H9 (cell line): Measurements from ENCODE around the gene BCL2L15. TPM values are rescaled to one million over a fixed set of nuclear protein-coding genes. Genes with fewer than 3 reads are reported as not detected.

ENCODE experiments used
- DNase-seq: peaks from one replicate; pipeline ENCODE4 v3.0.0-alpha.2; 2017
- H2AFZ ChIP-seq: one replicate; pipeline ENCODE4 v1.6.1; 2013; ENCODE audit warnings: mild to moderate bottlenecking, low read length, control low read depth, moderate library complexity
- H2AK5ac ChIP-seq: 2 replicates; pipeline ENCODE4 v1.6.1; 2013; ENCODE audit warnings: low read length, control low read depth, mixed read lengths; ENCODE audit not compliant: insufficient read length
- H2BK120ac ChIP-seq: one replicate; pipeline ENCODE4 v1.6.1; 2013; ENCODE audit warnings: low read depth, mild to moderate bottlenecking, low read length, control low read depth, inconsistent platforms; ENCODE audit not compliant: poor library complexity, severe bottlenecking
- H2BK12ac ChIP-seq: 2 replicates; pipeline ENCODE4 v1.6.1; 2013; ENCODE audit warnings: low read length, control low read depth, mixed read lengths, low read depth; ENCODE audit not compliant: insufficient read length
- H2BK15ac ChIP-seq: 2 replicates; pipeline ENCODE4 v1.6.1; 2013; ENCODE audit warnings: low read depth, low read length, control low read depth
- H2BK20ac ChIP-seq: one replicate; pipeline ENCODE4 v1.6.1; 2013; ENCODE audit warnings: low read depth, mild to moderate bottlenecking, low read length, control low read depth, inconsistent platforms; ENCODE audit not compliant: poor library complexity, severe bottlenecking
- H2BK5ac ChIP-seq: 2 replicates; pipeline ENCODE4 v1.6.1; 2013; ENCODE audit warnings: low read length, control low read depth, mixed read lengths; ENCODE audit not compliant: insufficient read length
- H3K14ac ChIP-seq: 2 replicates; pipeline ENCODE4 v1.6.1; 2013; ENCODE audit warnings: low read length, control low read depth; ENCODE audit not compliant: insufficient read depth
- H3K18ac ChIP-seq: 2 replicates; pipeline ENCODE4 v1.6.1; 2013; ENCODE audit warnings: low read depth, mild to moderate bottlenecking, mixed read lengths, low read length, control low read depth; ENCODE audit not compliant: insufficient read length
- H3K23ac ChIP-seq: 2 replicates; pipeline ENCODE4 v1.6.1; 2013; ENCODE audit warnings: low read length, control low read depth, mixed read lengths, low read depth; ENCODE audit not compliant: insufficient read length
- H3K23me2 ChIP-seq: 2 replicates; pipeline ENCODE4 v1.6.1; 2013; ENCODE audit warnings: low read depth, mild to moderate bottlenecking, mixed read lengths, low read length, control low read depth; ENCODE audit not compliant: insufficient read length, poor library complexity, severe bottlenecking
- H3K27ac ChIP-seq: 2 replicates; pipeline ENCODE4 v1.5.1; 2013; ENCODE audit warnings: low read length, control low read depth, mixed read lengths, low read depth; ENCODE audit not compliant: insufficient read length
- H3K27me3 ChIP-seq: 2 replicates; pipeline ENCODE4 v1.6.1; 2013; ENCODE audit warnings: low read length, control low read depth, inconsistent platforms; ENCODE audit not compliant: insufficient read depth
- H3K4ac ChIP-seq: 2 replicates; pipeline ENCODE4 v1.6.1; 2013; ENCODE audit warnings: low read depth, mild to moderate bottlenecking, control low read depth, inconsistent platforms, low read length, moderate library complexity
- H3K4me1 ChIP-seq: 2 replicates; pipeline ENCODE4 v1.6.1; 2013; ENCODE audit warnings: low read length, control low read depth, inconsistent platforms; ENCODE audit not compliant: insufficient read depth
- H3K4me2 ChIP-seq: 2 replicates; pipeline ENCODE4 v1.6.1; 2013; ENCODE audit warnings: low read length, control low read depth, mixed read lengths; ENCODE audit not compliant: insufficient read length, insufficient read depth
- H3K56ac ChIP-seq: 2 replicates; pipeline ENCODE4 v1.6.1; 2013; ENCODE audit warnings: low read depth, mild to moderate bottlenecking, mixed read lengths, low read length, control low read depth; ENCODE audit not compliant: insufficient read length
- H3K79me1 ChIP-seq: 2 replicates; pipeline ENCODE4 v1.6.1; 2013; ENCODE audit warnings: low read depth, mild to moderate bottlenecking, moderate library complexity, low read length, control low read depth, inconsistent platforms; ENCODE audit not compliant: insufficient read depth, poor library complexity, severe bottlenecking
- H3K79me2 ChIP-seq: 2 replicates; pipeline ENCODE4 v1.6.1; 2013; ENCODE audit warnings: low read length, control low read depth, inconsistent platforms; ENCODE audit not compliant: insufficient read depth
- H3K9ac ChIP-seq: 2 replicates; pipeline ENCODE4 v1.6.1; 2013; ENCODE audit warnings: low read length, control low read depth, mixed read lengths; ENCODE audit not compliant: insufficient read length; ENCODE audit errors: extremely low read depth
- H3K9me3 ChIP-seq: one replicate; pipeline ENCODE4 v1.6.1; 2013; ENCODE audit warnings: low read depth, low read length, inconsistent platforms; ENCODE audit not compliant: control insufficient read depth
- H3T11ph ChIP-seq: one replicate; pipeline ENCODE4 v1.6.1; 2013; ENCODE audit warnings: mild to moderate bottlenecking, low read length, control low read depth, inconsistent platforms
- H4K20me1 ChIP-seq: one replicate; pipeline ENCODE4 v1.6.1; 2013; ENCODE audit not compliant: control insufficient read depth, insufficient read length, insufficient read depth
- H4K5ac ChIP-seq: 2 replicates; pipeline ENCODE4 v1.6.1; 2013; ENCODE audit warnings: low read depth, mild to moderate bottlenecking, mixed read lengths, low read length, control low read depth; ENCODE audit not compliant: insufficient read length
- H4K8ac ChIP-seq: replicated peaks from 2 replicates; pipeline ENCODE4 v1.6.1; 2013; ENCODE audit warnings: low read length, control low read depth, mixed read lengths, low read depth; ENCODE audit not compliant: insufficient read length
- H4K91ac ChIP-seq: 2 replicates; pipeline ENCODE4 v1.6.1; 2013; ENCODE audit warnings: low read depth, mild to moderate bottlenecking, moderate library complexity, mixed read lengths, low read length, control low read depth; ENCODE audit not compliant: insufficient read length
- H3K27ac Mint-ChIP-seq, 3 experiments: 2 replicates in 2 of 3; 3 replicates in 1 of 3; pipeline ENCODE4 v1.8.0; 2020 to 2021; ENCODE audit warnings: mixed read lengths in 3 of 3, mild to moderate bottlenecking in 1 of 3, moderate library complexity in 1 of 3
- H3K27me3 Mint-ChIP-seq: 2 replicates; pipeline ENCODE4 v1.8.0; 2021; ENCODE audit warnings: low read depth, mild to moderate bottlenecking, moderate library complexity, mixed read lengths
- H3K36me3 Mint-ChIP-seq, 3 experiments: 2 replicates in 2 of 3; 3 replicates in 1 of 3; pipeline ENCODE4 v1.8.0; 2020 to 2021; ENCODE audit warnings: low read depth in 3 of 3, mixed read lengths in 3 of 3; ENCODE audit not compliant: insufficient read depth in 1 of 3
- H3K4me1 Mint-ChIP-seq, 2 experiments: 2 replicates each; pipeline ENCODE4 v1.8.0; 2020; ENCODE audit warnings: mixed read lengths in 2 of 2
- H3K4me3 Mint-ChIP-seq, 2 experiments: 2 replicates in 1 of 2; 3 replicates in 1 of 2; pipeline ENCODE4 v1.8.0; 2020 to 2021; ENCODE audit warnings: mild to moderate bottlenecking in 2 of 2, mixed read lengths in 2 of 2, moderate library complexity in 1 of 2
- H3K9me3 Mint-ChIP-seq, 2 experiments: 2 replicates in 1 of 2; 3 replicates in 1 of 2; pipeline ENCODE4 v1.8.0; 2020; ENCODE audit warnings: mild to moderate bottlenecking in 2 of 2, mixed read lengths in 2 of 2, moderate library complexity in 1 of 2
- CTCF ChIP-seq: fragments of 200-600 bp; sonication (generic); conservative IDR thresholded peaks from 3 replicates; pipeline ENCODE4 v1.8.0; 2021; ENCODE audit warnings: antibody characterized with exemption, mild to moderate bottlenecking
- WGBS: extraction: QIAGEN DNeasy Blood & Tissue Kit; methylation state at CpG from one replicate; pipeline ENCODE4 v1.1.7; 2013; ENCODE audit warnings: missing lambda C conversion rate, low lambda C conversion rate, mixed read lengths; ENCODE audit not compliant: insufficient read length; ENCODE audit errors: extremely low coverage; 5-methylcytosine and 5-hydroxymethylcytosine counted together
- total RNA-seq: library from RNA; stranded (reverse); gene quantifications from 2 replicates; pipeline ENCODE4 v1.2.1, GENCODE V29; 2021

Gene BCL2L15
- total RNA-seq, 1 experiment from 2014 or later = 0.22 TPM

GRCh38 chr1:113901191-113901590 is 13.8 kb upstream of the BCL2L15 start:
- H3K9me3 Mint-ChIP-seq = no peaks in the 10 kb centered on the region
- no peak overlapping the region for H3K4me3 Mint-ChIP-seq
- no peak overlapping the region for H3K27ac Mint-ChIP-seq

More at GRCh38 chr1:113901191-113901590, 13.8 kb upstream of the BCL2L15 start:
- Histone ChIP-seq H4K5ac (no peak overlapping the region), H3K56ac (no peak overlapping the region), H3K23me2 (peaks cover 11% of the 10 kb centered on the region), H2BK15ac (no peak overlapping the region), H3K9me3 (no peaks in the 10 kb centered on the region), H3K18ac (no peak overlapping the region), H3K4me1 (no peaks in the 10 kb centered on the region), H2BK120ac (no peak overlapping the region), H3K23ac (no peak overlapping the region), H3K14ac (no peak overlapping the region), H2AK5ac (no peak overlapping the region), H4K20me1 (no peaks in the 10 kb centered on the region), H3K9ac (no peak overlapping the region), H4K8ac (no peak overlapping the region), H2BK12ac (no peak overlapping the region), H4K91ac (no peak overlapping the region), H3K4ac (no peak overlapping the region), H2BK20ac (no peak overlapping the region), H2BK5ac (no peak overlapping the region), H3K4me2 (no peak overlapping the region), H3K27me3 (no peaks in the 10 kb centered on the region), H3K79me2 (no peaks in the 10 kb centered on the region), H2AFZ (no peak overlapping the region), H3T11ph (no peak overlapping the region), H3K27ac (no peak overlapping the region), H3K79me1 (no peaks in the 10 kb centered on the region)
- Mint-ChIP-seq H3K36me3 (peaks cover 2 to 27% (median 17%) of the 10 kb centered on the region in 3 experiments; a peak in 4 of 7 replicates), H3K27me3 (no peaks in the 10 kb centered on the region), H3K4me1 (peaks cover 10 to 11% of the 10 kb centered on the region in 2 experiments)
- no peak for DNase-seq
- TF ChIP-seq CTCF = no peak
- no CpG with 5 or more reads among the region's 3 CpGs for WGBS
